Ureter (tissue), 1 donor: ENCODE results near the gene OPTN. TPM values are rescaled to one million over a fixed set of nuclear protein-coding genes. Genes with fewer than 3 reads are reported as not detected.
"Not testable (repeated sequence)": the region's sequence is repeated elsewhere in the genome, so short reads cannot be mapped to it uniquely, and the experiment has no call there.

Source experiments
- DNase-seq: peaks from one replicate; pipeline ENCODE4 v3.0.0-alpha.2; 2020; ENCODE audit warnings: low spot score
- total RNA-seq: library from RNA; stranded (reverse); gene quantifications from one replicate; pipeline ENCODE4 v1.2.4, GENCODE V29; 2023
- donor health status: DM: yes; HTN: yes; CAD: no.

The OPTN gene
- total RNA-seq, 1 donor from 2014 or later, result 49.9 TPM

GRCh38 chr10:13120786-13121499 lies 21.0 kb downstream of the OPTN start:
- DNase-seq, result no peak

- no peak for DNase-seq
Observed at GRCh38 chr10:13121500-13121854, 21.5 kb downstream of the OPTN start.

GRCh38 chr10:13136651-13137050 lies 36.7 kb downstream of the OPTN start:
- DNase-seq, result no peak

DNA sequence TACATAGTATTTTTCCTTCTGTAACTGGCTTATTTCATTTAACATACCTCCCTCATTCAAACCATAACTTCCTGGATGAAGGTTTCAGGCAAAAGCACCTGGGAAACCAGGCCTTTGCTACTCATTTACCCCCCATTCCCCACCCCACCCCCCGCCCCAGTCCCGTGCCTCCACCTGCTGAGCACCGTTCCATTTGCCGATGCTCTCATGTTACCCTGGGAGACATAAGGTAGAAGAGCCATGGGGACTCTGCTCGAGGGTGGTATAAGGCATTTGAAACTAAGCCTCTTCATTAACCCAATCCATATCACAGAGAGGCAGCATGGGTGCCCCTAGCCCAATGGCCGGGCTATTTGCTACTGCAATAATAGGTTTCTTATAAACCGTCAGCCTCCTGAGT lies 39.2 kb downstream of the OPTN start:
- no peak for DNase-seq

DNA sequence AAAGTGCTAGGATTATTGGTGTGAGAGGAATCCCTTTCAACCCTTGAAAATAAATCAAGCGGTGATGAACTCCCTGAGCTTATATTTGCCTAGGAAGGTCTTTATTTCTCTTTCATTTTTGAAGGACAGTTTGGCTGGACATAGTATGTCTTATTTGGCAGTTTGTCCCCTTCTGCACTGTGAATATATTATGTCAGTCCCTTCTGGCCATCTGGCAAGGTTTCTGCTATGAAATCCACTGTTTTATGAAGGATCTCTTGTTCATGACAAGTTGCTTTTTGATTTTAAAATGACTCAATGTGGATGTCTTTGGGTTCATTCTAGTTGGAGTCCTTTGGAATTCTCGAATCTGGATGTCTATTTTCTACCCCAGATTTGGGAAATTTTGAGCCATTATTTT lies 39.7 kb downstream of the OPTN start:
- no peak for DNase-seq

DNA sequence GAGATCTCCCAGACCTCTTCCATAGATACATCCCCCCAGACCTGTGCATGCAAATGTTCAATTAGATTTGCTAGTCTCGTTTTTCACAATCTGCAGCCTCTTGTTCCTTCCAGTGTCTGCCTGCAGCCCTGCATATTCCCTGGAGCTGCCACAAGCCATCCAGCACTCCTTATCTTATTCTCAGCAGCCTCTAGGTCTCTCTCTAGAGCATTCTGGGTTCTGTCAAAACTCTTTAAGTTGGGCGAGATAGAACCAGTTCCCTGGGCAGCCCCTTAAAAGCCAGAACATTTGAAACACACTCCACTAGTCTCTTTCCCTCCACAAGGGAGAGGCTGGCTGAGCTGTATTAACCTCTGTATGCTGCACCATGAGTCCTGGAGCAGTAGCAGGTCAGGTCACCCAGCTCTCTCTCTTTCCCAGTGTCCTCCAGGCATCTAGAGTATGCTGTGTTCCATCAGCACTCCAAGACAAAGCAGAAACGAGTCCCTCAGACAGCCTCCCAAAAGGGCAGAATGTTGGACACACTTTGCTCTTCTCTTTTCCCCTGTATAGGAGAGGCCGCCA lies 40.7 kb downstream of the OPTN start:
- no peak for DNase-seq

- no peak for DNase-seq
Observed at GRCh38 chr10:13143766-13144165, 43.8 kb downstream of the OPTN start.

DNA sequence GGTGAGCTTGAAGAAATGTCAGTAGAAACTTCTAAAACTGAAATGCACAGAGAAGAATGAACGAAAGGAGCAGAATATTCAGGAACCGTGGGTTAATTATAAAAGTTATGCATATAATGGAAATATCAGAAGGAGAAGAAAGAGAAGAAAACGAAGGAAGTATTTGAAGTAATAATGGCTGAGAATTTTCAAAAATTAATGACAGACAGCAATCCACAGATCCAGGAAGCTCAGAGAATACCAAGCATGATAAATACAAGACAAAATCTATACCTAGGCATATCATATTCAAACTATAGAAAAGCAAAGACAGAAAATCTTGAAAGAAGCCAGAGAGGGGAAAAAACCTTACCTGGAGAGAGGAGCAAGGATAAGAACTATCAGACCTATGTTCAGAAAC lies 44.9 kb downstream of the OPTN start:
- no peak for DNase-seq

GRCh38 chr10:13146379-13146778 lies 46.4 kb downstream of the OPTN start:
- no peak for DNase-seq

DNA sequence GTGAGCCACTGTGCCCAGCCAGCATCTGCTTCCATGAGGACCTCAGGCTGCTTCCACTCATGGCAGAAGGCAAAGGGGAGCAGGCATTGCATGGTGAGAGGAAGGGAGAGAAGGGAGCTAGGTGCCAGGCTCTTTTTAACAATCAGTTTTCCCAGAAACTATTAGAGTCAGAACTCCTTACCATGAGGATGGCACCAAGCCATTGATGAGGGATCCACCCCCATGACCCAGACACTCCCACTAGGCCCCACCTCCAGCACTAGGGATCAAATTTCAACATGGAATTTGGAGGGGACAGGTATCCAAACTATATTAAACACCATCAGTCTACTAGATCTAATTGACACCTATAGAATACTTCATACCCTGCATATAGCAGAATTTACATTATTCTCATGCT lies 47.2 kb downstream of the OPTN start:
- no peak for DNase-seq

- DNase-seq, result no peak
Observed at GRCh38 chr10:13152296-13152695, 52.3 kb downstream of the OPTN start.

GRCh38 chr10:13155860-13156259 lies 55.9 kb downstream of the OPTN start:
- DNase-seq, result not testable (repeated sequence)

GRCh38 chr10:13158401-13158800 lies 58.4 kb downstream of the OPTN start:
- DNase-seq, result no peak

DNA sequence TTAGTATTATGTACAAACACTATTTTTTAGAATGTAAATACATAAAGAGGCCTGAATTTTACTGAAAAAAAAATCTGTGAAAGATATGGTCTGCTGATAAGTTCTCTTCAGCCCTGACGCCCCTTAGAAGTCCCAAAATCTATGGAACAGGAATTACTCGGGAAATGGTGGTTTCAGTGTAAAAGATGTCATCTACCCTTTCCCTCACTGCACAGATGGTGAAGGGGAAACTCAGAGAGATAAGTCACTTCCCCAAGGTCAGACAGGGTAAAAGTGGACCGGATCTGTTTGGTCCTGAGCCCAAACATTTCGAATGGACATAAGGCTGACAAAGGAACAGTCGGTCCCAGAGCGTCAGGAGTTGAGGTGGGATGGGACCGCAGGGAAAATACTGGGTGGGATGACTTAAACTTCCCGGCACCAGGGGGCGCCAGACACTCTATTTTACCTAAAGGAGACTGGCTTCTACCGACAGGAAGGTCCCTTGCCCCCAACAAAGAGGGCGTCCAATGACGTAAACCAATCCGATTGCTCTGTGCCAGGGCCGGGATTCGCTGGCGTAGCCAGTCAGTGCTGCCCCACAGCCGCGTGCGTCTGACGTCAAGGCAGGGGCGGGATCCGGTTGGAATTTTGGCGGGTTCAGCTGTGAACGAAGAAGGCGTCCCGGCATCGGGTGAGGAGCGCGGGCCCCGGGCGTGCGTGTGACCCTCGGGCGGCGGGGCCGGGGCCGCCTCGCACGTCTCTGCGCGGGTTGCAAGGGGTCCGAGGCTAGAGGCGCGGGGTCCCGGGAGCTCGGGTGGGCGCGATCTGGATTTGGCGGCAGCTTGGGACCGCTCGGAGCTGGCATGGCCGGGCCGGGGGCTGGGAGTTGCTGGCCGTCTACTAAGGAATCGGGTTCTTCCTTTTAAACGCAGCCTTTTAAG lies 61.2 kb downstream of the OPTN start, which contains the start of gene MCM10:
MCM10 (plus strand) TSS at position 625 of the 923 bp plus-strand sequence. CDS start 2,645 bp downstream, outside the sequence.
- DNase-seq, result peak; percentile 99

- DNase-seq, result no peak
Observed at GRCh38 chr10:13161857-13162271, 61.9 kb downstream of the OPTN start.

DNA sequence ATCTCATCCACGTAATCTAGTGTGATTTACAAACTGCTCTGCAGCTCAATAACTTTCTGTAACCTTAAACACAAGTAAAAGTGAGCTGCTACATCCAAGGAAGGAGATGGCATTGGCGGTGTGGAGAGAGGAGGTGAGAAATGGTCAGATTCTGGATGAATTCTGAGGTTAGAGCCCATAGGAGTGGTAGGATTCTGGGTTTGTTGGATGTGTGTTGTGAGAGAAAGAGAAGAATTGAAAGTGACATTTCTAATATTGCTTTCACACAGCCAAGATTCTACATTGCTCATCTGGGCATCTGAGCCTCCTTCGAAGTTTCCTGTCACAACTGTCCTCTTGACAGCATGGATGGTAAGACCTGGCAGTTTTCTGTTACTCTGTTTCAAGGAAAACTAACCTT lies 63.9 kb downstream of the OPTN start:
- no peak for DNase-seq

DNA sequence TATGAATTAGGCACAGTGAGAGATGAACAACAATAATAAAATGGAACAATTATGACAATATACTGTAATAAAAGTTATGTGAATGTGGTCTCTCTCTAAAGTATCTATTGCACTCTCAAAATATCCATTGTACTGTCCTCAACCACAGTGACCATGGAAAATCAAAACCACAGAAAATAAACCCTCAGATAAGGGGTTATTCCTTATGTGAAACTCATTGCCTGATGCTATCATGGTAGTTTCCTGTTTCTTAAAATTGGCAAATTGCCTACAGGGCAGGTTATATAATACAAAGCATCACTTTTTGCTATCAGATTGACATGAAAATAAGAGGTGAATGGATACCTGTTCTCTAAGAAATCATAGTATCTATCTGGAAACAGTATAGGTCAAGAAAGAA lies 65.2 kb downstream of the OPTN start:
- DNase-seq, result no peak

GRCh38 chr10:13167568-13167967 lies 67.6 kb downstream of the OPTN start:
- DNase-seq, result no peak

DNA sequence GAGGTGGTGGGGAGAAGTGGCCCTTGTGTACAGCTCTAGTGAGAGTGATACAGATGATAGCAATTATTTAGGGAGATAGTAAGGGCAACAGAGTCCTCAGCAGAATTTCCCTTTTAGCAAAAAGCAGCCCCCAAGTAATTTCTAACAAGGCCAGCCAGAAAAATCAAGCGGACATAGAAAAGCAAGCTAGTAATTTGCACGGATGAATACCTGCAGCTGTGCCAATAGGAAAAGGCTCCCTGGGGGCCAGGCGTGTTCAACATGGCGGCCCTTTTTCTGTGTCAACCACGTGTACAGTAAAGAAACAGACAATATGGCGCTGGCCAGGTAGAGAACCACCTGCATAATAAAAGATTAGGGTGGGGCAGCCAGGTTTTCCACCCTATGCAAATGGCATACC lies 68.8 kb downstream of the OPTN start:
- no peak for DNase-seq

DNA sequence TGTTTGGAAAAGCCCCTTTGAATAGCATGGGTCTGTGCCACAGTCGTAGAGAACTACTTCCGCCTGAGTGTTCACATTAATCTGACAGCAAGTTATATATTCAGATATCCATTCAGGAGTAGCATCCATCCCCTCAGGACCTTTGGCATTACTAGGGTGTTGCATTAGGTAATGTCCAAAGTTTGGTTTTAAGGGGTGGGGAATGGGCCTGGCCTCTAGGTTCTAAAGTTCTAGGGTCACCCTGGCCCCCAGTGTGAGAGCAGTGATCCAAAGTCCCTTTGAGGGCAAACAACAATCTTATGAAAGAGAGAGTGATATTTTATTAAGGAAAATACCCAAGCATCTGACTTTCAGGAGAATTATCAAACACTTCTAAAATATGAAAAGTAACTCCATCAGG lies 73.7 kb downstream of the OPTN start:
- DNase-seq, result no peak

- DNase-seq, result no peak
Observed at GRCh38 chr10:13180788-13181187, 80.8 kb downstream of the OPTN start.

DNA sequence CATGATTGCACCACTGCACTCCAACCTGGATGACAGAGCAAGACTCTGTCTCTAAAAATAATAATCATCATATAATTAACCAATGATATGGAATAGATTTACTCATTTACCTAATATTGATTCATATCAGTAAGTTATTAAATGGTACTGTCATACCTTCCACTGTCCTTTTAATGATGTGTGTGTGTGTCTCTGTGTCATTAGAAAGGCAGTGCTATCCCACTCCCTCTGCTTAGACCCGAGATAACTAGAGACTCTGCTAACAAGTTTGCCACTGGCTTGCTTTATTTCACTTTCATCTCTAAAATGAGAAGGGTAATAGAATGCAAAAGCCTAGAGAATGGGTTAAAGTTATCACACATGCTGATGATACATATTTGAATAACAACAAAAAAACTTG lies 82.5 kb downstream of the OPTN start:
- DNase-seq, result no peak

DNA sequence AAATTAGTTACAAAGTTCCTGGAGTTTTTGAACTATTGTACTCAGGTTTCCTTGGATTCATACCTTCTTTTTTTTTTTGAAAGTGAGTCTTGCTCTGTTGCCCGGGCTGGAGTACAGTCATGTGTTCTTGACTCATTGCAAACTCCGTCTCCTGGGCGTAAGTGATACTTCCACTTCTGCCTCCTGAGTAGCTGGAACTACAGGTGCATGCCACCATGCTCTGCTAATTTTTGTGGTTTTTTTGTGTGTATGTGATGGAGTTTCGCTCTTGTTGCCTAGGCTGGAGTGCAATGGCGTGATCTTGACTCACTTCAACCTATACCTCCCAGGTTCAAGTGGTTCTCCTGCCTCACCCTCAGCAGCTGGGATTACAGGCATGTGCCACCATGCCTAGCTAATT lies 83.7 kb downstream of the OPTN start:
- no peak for DNase-seq
